A549 treated with AZD9567 at 1 μM for 4 hours (cell line): Measurements from ENCODE around the gene SCFD1. TPM values are rescaled to one million over a fixed set of nuclear protein-coding genes. Genes with fewer than 3 reads are reported as not detected.

Experiments used
- total RNA-seq: library from RNA; stranded (reverse); fragments of 200-300 nt; extraction: Qiagen RNA extraction; gene quantifications from 5 replicates; pipeline ENCODE4 v1.2.3, GENCODE V29; 2022; ENCODE audit not compliant: insufficient read depth

The SCFD1 gene
- 37.8 to 40.3 TPM (median 39.1 TPM) in 5 replicates for total RNA-seq

GRCh38 chr14:30621940-30622830 is at the start of gene SCFD1:
Gene SCFD1, plus strand, starts transcription at chr14:30622319. Its CDS starts 20 bp downstream, at chr14:30622339.

Other genes with a start within 250 kb of the SCFD1 start
- 10.9 to 27.0 TPM (median 16.0 TPM) in 5 replicates for gene G2E3, start 63.2 kb upstream of the SCFD1 start, total RNA-seq